WI38 (cell line): ENCODE results near the gene SLCO4A1.

Experiments
- H3K4me3 ChIP-seq: 2 replicates; pipeline ENCODE4 v1.5.1; 2011; ENCODE audit warnings: low read depth, mild to moderate bottlenecking, control low read depth, low read length
- CTCF ChIP-seq: IDR thresholded peaks from 2 replicates; pipeline ENCODE4 v1.5.1; 2012; ENCODE audit warnings: low read depth, mild to moderate bottlenecking, control low read depth, low read length

The SLCO4A1 gene

DNA sequence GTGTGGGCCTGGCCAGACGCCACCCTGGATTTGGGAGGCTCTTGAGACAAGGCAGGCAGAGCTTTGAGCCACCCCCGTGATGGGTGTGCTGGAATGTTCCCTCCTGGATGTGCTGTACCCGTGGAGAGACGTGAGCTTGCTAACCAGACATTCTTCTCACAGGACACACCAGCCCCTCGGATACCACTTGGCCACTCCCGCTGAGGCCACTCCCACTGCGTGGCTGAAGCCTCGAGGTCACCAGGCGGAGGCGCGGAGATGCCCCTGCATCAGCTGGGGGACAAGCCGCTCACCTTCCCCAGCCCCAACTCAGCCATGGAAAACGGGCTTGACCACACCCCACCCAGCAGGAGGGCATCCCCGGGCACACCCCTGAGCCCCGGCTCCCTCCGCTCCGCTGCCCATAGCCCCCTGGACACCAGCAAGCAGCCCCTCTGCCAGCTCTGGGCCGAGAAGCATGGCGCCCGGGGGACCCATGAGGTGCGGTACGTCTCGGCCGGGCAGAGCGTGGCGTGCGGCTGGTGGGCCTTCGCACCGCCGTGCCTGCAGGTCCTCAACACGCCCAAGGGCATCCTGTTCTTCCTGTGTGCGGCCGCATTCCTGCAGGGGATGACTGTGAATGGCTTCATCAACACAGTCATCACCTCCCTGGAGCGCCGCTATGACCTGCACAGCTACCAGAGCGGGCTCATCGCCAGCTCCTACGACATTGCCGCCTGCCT lies 14.1 kb downstream of the SLCO4A1 start:
- TF ChIP-seq CTCF: no peak
- no peak overlapping the region for H3K4me3 ChIP-seq

GRCh38 chr20:62656919-62657588 lies 14.8 kb downstream of the SLCO4A1 start:
- no peak overlapping the region for H3K4me3 ChIP-seq
- TF ChIP-seq CTCF: no peak

GRCh38 chr20:62657589-62657942 lies 15.3 kb downstream of the SLCO4A1 start:
- H3K4me3 ChIP-seq: no peak overlapping the region
- TF ChIP-seq CTCF: no peak

GRCh38 chr20:62657956-62658355 lies 15.7 kb downstream of the SLCO4A1 start:
- no peak overlapping the region for H3K4me3 ChIP-seq
- TF ChIP-seq CTCF: no peak

GRCh38 chr20:62658593-62659178 lies 16.4 kb downstream of the SLCO4A1 start:
- no peak overlapping the region for H3K4me3 ChIP-seq
- TF ChIP-seq CTCF: no peak

- H3K4me3 ChIP-seq: no peak overlapping the region
- no peak for TF ChIP-seq CTCF
Measured at GRCh38 chr20:62659488-62660239, 17.4 kb downstream of the SLCO4A1 start.
